Osteocyte (in vitro differentiated cells): ENCODE data around the gene THUMPD2. TPM values are rescaled to one million over a fixed set of nuclear protein-coding genes. Genes with fewer than 3 reads are reported as not detected.

Source experiments
- DNase-seq: peaks from one replicate; pipeline ENCODE4 v3.0.0; 2021; ENCODE audit warnings: mixed read lengths; ENCODE audit not compliant: unreplicated experiment; ENCODE audit errors: extremely low spot score
- H3K27ac Mint-ChIP-seq: one replicate; pipeline ENCODE4 v1.8.0; 2021; ENCODE audit warnings: mild to moderate bottlenecking, mixed read lengths; ENCODE audit not compliant: unreplicated experiment
- H3K27me3 Mint-ChIP-seq: one replicate; pipeline ENCODE4 v1.8.0; 2021; ENCODE audit warnings: mixed read lengths; ENCODE audit not compliant: unreplicated experiment
- H3K36me3 Mint-ChIP-seq: one replicate; pipeline ENCODE4 v1.8.0; 2021; ENCODE audit warnings: mixed read lengths; ENCODE audit not compliant: unreplicated experiment
- H3K4me1 Mint-ChIP-seq: one replicate; pipeline ENCODE4 v1.8.0; 2021; ENCODE audit warnings: mixed read lengths; ENCODE audit not compliant: unreplicated experiment
- H3K4me3 Mint-ChIP-seq: one replicate; pipeline ENCODE4 v1.8.0; 2021; ENCODE audit warnings: mild to moderate bottlenecking, moderate library complexity, mixed read lengths; ENCODE audit not compliant: unreplicated experiment
- H3K9me3 Mint-ChIP-seq: one replicate; pipeline ENCODE4 v1.8.0; 2021; ENCODE audit warnings: mixed read lengths; ENCODE audit not compliant: unreplicated experiment
- total RNA-seq: library from RNA; stranded (reverse); gene quantifications from 2 replicates; pipeline ENCODE4 v1.2.1, GENCODE V29; 2021
- TF ChIP-seq, protein P1 (sequence below): fragments of 200-600 bp; sonication (generic); IDR thresholded peaks from 2 replicates; pipeline ENCODE4 v1.5.0; 2021; ENCODE audit warnings: antibody characterized with exemption, mild to moderate bottlenecking, moderate library complexity

Gene THUMPD2
- total RNA-seq, 1 donor from 2014 or later, result 7.3 TPM

GRCh38 chr2:39706945-39707344 is 72.1 kb downstream of the THUMPD2 start:
- peaks cover 13% of the 10 kb centered on the region for H3K27me3 Mint-ChIP-seq
- TF ChIP-seq, protein P1, sequence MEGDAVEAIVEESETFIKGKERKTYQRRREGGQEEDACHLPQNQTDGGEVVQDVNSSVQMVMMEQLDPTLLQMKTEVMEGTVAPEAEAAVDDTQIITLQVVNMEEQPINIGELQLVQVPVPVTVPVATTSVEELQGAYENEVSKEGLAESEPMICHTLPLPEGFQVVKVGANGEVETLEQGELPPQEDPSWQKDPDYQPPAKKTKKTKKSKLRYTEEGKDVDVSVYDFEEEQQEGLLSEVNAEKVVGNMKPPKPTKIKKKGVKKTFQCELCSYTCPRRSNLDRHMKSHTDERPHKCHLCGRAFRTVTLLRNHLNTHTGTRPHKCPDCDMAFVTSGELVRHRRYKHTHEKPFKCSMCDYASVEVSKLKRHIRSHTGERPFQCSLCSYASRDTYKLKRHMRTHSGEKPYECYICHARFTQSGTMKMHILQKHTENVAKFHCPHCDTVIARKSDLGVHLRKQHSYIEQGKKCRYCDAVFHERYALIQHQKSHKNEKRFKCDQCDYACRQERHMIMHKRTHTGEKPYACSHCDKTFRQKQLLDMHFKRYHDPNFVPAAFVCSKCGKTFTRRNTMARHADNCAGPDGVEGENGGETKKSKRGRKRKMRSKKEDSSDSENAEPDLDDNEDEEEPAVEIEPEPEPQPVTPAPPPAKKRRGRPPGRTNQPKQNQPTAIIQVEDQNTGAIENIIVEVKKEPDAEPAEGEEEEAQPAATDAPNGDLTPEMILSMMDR, result no peak
- no peak overlapping the region for H3K27ac Mint-ChIP-seq
- H3K4me1 Mint-ChIP-seq, result no peaks in the 10 kb centered on the region
- H3K36me3 Mint-ChIP-seq, result no peaks in the 10 kb centered on the region
- no peak for DNase-seq
- H3K4me3 Mint-ChIP-seq, result no peak overlapping the region
- H3K9me3 Mint-ChIP-seq, result peaks cover 4% of the 10 kb centered on the region

GRCh38 chr2:39706312-39706711 is 72.7 kb downstream of the THUMPD2 start:
- Mint-ChIP-seq H3K4me3 (no peak overlapping the region), H3K4me1 (no peaks in the 10 kb centered on the region), H3K27ac (no peak overlapping the region), H3K27me3 (peaks cover 13% of the 10 kb centered on the region), H3K9me3 (peaks cover 11% of the 10 kb centered on the region), H3K36me3 (peaks cover 4% of the 10 kb centered on the region)
- TF ChIP-seq, protein P1, result no peak
- DNase-seq, result no peak

DNA sequence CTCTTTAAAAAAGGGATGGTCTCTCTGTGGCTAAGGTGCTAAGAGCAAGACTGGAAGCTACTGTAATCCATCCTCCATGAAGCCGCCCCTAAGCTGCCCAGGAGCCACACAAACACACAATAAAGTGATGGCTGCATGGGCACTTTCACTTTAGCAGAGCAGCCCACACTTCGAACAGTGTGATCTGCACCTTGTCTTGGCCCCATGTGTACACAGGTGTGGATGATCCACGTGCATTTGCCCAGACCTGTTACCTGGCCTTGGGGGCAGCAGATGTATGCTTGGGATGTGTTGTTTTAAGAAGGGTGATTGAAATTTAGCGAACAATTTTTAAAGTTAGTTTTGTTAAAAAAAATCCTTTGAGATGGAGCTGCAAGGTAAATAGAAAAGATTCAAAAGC is 73.4 kb downstream of the THUMPD2 start:
- H3K27ac Mint-ChIP-seq, result no peak overlapping the region
- H3K9me3 Mint-ChIP-seq, result peaks cover 17% of the 10 kb centered on the region
- H3K4me3 Mint-ChIP-seq, result no peak overlapping the region
- no peaks in the 10 kb centered on the region for H3K4me1 Mint-ChIP-seq
- peaks cover 8% of the 10 kb centered on the region for H3K36me3 Mint-ChIP-seq
- TF ChIP-seq, protein P1, result no peak
- DNase-seq, result no peak
- peaks cover 13% of the 10 kb centered on the region for H3K27me3 Mint-ChIP-seq

- no peak for DNase-seq
- peaks cover 8% of the 10 kb centered on the region for H3K36me3 Mint-ChIP-seq
- H3K4me1 Mint-ChIP-seq, result no peaks in the 10 kb centered on the region
- H3K9me3 Mint-ChIP-seq, result peaks cover 24% of the 10 kb centered on the region
- TF ChIP-seq, protein P1, result no peak
- peaks cover 13% of the 10 kb centered on the region for H3K27me3 Mint-ChIP-seq
- H3K4me3 Mint-ChIP-seq, result no peak overlapping the region
- no peak overlapping the region for H3K27ac Mint-ChIP-seq
Measured at GRCh38 chr2:39704540-39704939, 74.5 kb downstream of the THUMPD2 start.

DNA sequence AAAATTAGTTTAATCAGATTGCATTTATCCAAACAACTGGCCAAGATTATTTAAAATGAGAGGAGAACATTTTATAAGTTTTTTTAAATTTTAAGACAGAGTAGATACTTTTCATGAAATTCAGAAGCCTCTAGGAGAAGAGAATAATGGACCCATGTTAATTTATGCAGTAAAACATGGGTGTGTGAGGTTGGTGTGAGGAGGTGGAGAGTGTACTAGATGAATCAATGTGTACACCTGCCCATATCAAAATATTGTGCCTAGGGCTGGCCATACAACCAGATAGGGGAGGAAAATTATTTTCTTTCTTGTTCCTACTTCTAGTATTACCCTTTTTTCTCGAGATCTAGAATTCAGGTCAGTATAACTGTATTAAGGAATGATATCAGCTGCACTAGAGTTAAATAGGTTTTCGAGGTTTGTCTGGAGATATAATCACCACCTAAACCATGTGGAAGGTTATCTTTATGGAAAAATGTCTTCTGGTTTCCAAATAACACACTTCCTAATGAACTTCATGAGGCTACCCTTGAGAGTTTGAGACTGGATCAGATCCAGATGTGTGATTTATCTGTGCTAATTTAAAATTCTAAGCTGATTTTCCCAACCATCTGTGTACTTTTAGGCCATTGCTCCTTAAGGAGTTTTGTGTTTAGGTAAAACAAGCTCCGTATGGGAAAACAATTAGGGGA is 75.7 kb downstream of the THUMPD2 start:
- DNase-seq, result no peak
- Mint-ChIP-seq H3K27me3 (peaks cover 13% of the 10 kb centered on the region), H3K36me3 (peaks cover 8% of the 10 kb centered on the region), H3K4me3 (no peak overlapping the region), H3K9me3 (peaks cover 24% of the 10 kb centered on the region), H3K4me1 (peaks cover 2% of the 10 kb centered on the region), H3K27ac (no peak overlapping the region)
- TF ChIP-seq, protein P1, result no peak
